ENCODE data around the gene KLB.
"Not testable (repeated sequence)": the region's sequence is repeated elsewhere in the genome, so short reads cannot be mapped to it uniquely, and the experiment has no call there.

The KLB gene

DNA sequence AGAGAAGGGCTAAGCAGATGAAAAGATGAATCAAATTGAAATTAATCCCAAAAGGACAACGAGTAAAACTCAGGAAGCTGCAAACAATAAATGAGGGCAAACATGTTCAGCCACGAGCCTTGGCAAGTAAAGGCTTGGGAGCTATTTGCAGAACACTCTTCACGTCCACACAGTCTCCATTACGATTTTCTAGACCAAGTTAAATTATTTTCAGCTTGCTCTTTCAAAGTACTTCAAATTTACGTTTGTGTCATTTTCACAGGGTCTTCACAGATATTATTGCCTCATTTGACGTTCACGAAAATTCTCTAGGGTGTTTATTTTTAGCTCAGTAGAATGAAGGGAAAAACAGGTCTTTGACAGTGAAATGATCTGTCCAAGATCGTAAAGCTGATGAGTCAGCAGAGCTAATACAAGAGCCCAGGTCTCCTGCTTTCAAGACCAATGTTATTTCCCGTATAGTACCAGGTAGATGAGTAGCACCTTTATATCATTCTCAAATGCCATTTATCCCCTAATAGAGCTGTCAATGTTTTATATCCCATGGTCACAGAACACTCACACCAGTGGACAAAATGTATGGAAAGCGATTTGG is 20.9 kb downstream of the KLB start:
- DNase-seq, result no peak

DNA sequence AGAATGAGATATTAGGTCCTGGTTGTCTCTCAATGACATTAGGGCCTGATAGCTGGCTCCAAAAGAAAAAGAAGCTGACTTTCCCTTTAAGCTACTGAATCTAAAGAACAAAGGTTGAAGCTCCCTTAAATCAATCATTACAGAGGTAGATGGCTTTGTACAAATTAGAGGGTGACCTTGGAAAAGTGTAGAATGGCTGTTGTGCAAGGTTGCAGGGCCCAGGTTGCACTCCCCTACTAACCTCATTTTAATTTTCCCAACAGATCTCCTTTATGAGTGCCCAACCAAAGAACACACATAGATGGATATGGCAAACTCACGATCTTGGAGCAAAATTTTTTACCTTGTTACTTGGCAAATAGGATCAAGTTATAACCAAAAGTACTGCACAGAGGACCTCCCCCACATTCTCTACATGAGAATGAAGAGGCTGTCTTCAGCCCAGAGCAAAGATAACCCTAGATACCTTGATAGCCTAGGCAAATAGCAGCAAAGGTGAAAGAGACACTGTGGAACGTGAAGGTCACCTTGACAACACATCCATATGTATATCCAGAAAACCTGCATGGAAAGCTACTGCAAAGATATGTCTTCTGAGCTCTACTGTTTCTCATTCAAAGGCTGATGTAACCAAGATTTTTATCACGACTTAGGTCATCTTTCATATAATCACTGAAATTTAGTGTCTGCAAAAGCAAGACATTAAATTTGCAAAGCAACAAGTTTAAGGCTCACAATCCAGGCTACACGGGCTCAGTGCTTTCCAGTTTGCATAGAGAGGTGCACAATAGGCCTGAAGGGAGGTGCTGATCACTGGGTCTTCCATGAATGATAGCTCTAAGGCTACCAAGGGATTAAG is 23.0 kb downstream of the KLB start:
- DNase-seq, result no peak

DNA sequence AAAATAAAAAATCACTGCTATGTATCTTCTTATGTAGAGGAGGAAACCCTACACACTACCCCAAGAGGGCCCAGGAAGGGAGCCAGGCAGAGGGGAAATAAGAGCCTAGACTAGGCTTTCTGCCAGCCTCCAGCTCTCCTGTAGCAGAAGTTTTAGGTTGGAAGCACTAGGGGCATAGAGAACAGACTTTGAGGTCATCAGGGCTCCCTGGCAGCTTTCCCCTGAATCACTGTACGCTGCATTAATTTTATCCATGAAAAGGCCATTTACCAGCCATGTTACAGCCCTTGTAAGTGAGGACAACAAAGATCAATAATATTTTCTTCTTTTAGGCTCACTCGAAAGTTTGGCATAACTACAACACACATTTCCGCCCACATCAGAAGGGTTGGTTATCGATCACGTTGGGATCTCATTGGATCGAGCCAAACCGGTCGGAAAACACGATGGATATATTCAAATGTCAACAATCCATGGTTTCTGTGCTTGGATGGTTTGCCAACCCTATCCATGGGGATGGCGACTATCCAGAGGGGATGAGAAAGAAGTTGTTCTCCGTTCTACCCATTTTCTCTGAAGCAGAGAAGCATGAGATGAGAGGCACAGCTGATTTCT is 27.3 kb downstream of the KLB start:
- DNase-seq, result no peak

DNA sequence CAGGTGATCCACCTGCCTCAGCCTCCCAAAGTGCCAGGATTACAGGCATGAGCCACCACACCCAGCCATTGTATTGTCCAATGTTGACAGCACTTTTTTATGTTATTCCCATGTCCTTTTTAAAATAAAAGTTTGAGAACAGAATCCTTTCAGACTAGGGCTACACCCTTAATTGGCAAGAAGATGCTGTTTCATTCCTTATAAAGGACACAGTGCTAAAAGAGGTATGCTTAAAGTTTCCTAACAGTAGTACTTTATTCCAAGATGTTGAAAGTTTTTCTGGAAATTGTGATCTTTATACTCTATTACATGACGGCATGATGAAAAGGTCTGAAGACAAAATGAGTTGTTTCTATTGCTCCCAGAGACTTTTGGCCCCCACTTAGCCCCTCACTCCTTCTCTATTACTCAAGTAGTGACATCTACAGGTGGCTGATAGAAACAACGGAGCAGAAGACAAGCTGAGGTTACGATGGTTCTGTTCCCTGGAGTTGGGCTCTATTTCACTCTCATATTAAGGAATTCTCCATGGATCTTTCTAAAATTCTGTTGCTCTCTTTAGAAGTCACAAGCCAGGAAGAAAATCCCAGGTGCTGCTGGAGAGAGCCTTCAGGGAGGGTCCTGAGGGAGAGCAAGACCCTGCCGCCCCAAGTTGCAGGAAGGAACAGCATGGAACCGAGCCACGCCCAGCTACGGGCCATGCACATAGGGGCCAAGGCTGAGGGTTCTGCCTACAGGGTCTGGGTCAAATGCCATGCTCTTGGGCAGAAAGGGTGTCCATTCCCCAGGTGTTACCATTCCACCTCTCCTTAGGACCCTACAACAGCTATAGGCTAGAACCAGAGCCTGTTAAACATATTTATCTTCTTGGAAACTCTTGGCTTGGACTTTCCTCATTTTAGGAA is 29.2 kb downstream of the KLB start:
- DNase-seq, result no peak

DNA sequence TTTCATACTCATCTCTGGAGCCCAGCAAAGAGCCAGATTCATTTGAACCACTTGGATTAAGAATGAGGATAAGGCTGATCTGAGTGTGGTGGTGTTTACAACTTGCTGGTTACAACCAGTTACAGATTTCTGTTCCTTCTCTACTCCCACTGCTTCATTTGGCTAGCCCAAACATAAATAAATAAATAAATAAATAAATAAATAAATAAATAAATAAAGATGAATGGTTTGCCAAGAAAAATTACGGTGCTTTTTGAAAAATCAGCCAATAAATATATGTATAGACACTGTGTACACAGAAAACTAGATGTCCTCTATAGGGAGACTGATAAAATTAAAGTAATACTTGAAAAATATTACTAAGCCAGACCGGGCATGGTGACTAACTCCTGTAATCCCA is 34.9 kb downstream of the KLB start:
- no peak for DNase-seq

DNA sequence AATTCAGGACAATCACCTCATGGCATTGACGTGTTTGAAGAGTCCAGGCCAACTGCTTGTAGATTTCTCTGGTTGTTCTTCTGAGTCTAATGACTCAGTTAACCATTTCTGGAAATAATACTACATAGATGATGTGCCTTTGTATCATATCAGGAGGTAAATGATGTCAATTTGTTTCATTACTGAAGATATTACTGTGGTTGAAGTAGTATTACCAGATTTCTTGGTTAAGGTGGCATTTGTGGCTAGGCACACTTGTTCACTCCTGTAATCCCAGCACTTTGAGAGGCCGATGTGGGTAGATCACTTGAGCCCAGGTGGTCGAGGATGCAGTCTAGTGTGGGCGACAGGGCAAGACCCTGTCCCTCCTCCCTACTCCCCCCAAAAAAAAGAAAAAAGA is 36.3 kb downstream of the KLB start:
- no peak for DNase-seq

DNA sequence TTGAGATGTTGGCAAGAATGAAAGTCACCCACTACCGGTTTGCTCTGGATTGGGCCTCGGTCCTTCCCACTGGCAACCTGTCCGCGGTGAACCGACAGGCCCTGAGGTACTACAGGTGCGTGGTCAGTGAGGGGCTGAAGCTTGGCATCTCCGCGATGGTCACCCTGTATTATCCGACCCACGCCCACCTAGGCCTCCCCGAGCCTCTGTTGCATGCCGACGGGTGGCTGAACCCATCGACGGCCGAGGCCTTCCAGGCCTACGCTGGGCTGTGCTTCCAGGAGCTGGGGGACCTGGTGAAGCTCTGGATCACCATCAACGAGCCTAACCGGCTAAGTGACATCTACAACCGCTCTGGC is 39.7 kb downstream of the KLB start:
- no peak for DNase-seq

DNA sequence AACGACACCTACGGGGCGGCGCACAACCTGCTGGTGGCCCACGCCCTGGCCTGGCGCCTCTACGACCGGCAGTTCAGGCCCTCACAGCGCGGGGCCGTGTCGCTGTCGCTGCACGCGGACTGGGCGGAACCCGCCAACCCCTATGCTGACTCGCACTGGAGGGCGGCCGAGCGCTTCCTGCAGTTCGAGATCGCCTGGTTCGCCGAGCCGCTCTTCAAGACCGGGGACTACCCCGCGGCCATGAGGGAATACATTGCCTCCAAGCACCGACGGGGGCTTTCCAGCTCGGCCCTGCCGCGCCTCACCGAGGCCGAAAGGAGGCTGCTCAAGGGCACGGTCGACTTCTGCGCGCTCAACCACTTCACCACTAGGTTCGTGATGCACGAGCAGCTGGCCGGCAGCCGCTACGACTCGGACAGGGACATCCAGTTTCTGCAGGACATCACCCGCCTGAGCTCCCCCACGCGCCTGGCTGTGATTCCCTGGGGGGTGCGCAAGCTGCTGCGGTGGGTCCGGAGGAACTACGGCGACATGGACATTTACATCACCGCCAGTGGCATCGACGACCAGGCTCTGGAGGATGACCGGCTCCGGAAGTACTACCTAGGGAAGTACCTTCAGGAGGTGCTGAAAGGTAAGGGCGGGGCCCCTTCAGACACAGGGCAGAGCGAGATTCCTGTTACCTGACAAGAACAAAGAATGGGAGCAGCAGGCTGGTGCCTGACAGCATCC is 40.3 kb downstream of the KLB start:
- peak; percentile 14 for DNase-seq

DNA sequence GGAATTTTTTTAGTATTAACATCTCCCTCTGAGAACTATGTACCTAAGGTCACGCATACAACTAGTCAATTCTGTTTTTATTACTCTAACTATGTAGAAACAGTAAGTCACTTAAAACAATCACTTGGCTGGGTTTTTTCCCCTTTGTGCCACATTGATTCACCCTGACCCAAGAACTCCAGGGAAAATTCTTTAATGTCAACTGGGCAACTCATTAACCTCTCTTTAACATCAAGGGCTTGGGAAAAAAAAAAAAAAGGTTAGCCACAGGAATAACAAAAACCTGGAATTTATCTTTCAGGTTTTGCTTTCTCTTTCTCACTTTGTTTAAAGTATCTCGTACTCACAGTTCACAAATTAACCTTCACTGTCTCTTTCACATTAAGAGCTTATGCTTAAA is 43.9 kb downstream of the KLB start:
- DNase-seq, result no peak

DNA sequence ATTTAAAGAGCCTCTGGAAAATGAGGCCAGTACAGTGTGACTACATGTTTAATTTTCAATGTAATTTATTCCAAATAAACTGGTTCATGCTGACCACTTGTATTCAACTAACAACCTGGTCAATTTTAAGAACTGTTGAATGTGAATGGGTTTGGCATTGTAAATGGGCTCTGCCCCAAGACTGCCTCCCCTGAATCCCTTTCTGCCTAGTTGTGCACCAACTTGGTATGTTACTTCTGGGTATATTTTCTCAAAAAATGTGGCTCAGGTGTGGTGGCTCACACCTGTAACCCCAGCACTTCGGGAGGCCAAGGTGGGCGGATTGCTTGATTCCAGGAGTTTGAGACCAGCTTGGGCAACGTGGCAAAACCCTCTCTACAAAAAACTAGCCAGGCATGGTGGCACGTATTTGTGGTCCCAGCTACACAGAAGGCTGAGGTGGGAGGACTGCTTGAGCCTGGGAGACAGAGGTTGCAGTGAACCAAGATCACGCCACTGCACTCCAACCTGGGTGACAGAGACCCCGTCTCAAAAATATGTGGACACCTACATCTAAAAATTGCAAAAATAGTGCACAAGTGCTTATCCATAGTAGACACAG is 44.8 kb downstream of the KLB start:
- DNase-seq, result no peak

DNA sequence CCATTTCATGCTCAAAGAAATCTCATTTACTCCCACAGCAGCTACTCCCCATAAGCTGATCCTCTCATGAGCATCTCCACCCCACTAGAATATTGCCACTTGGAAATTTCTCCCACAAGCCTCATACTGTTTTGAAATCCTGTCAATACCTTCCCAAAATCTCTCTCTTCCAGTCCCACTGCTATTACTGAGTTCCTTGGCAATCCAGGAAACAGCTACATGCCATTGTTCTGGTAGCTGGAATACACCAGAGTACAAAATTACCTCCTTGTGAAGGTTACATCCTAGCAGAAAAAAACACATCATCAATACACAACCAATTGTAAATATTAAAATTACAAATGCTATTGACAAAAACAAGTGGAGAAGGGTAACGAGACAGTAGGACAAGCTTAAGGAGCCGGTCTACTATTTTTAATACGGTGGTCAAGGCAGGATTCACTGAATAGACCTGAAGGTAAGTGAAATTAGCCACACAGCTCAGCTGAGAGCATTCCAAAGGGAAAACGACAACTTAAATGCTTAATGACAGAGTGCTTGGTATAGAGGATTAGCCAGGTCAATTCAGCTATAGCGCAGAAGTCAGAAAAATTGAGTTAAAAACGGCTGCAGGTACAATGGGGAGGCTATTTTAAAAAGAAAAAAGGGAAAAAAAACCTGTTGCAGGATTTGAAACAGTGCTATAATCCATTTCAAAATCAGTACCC is 45.6 kb downstream of the KLB start:
- DNase-seq, result no peak

DNA sequence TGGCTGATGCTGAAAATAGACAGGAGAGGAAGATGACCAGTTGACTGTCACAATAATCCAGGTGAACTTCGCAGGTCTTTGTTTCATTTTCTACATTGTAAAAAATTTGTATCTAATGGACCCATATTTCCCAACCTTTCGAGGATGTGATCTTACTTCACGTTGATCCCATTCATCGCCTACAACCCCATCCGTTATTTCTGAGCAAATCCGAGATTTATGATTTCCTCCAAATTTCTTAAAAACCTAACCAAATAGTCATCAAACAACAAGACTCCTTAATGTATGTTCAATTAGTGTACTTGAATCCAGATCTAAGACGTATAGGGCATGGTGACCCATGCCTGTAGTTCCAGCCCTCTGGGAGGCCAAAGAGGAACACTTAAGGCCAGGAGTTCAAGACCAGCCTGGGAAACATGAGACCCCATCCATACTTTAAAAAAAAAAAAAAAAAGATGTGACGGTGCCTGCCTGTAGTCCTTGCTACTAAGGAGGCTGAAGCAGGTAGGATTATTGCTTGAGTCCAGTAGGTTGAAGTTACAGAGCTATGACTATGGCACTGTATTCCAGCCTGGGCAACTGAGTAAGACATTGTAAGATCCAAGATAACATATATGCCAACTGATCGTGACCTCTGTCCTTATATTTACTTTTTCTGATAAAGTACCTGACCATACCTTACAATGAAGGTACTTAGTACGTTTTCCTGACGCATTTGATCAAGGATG is 46.3 kb downstream of the KLB start:
- no peak for DNase-seq

DNA sequence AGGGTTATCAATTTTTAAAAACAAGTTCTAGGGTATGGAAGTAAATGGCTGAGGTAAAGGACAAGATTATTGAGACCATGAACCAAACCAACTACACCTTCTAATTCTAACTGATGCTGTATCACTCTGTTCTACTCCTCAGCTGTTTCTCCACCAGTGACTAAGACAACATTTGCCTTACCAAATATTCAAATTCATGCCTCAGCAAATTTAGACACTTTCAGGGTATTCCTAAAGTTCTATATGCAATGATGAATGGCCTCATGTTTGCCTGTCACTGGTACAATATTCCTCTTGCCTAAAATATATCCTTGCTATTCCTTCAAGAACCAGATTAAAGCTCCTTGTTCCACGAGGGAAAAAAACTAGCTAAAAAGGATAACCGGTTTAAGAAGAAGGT is 47.0 kb downstream of the KLB start:
- DNase-seq, result no peak

DNA sequence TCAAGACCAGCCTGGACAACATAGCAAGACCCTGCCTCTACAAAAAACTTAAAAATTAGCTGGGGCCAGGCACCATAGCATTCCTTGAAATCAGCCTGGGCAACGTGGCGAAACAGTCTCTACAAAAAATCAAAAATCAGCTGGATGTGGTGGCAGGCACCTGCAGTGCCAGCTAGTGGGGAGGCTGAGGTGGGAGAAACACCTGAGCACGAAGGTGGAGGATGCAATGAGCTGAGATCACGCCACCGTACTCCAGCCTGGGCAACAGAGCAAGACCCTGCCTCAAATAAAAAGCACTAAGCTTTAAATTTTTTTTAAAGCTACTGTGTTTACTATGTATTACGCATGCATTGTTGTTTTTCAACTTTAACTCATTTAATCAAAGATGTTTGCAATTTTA is 48.8 kb downstream of the KLB start:
- no peak for DNase-seq

DNA sequence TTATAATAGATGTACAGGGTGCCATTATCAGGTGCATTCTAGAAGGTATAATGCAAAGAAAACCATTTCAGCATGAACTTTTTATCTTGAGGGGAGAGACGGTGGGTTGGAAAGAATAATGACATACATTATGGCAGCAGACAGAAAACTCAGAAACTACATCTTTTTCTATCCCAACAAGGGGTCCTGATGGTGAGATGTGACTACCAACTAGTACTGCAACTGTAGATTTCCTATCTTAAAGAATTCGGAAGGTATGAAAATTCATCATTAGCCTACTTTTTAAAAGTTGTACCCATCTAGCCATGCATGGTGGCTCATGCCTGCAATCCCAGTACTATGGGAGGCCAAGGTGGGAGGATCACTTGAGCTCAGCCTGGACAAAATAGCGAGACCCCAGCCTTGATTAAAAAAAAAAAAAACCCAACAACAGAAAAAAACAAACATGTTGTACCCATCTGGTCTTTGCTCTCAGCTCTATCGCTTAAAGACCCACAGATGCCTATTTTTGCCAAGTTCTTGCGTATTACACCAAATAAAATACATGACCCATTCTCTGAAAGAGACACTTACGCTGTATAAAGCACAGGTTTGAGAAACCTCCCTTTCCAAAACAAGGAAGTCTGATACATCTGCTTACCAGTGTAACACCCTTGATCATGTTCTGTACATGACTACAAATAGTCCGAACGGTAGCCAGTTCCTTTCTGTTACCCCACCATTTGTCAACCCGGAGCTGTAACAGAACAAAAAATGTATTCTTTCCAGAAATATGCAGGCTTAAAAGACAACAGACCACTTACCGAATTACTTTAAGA is 50.4 kb downstream of the KLB start:
- no peak for DNase-seq

DNA sequence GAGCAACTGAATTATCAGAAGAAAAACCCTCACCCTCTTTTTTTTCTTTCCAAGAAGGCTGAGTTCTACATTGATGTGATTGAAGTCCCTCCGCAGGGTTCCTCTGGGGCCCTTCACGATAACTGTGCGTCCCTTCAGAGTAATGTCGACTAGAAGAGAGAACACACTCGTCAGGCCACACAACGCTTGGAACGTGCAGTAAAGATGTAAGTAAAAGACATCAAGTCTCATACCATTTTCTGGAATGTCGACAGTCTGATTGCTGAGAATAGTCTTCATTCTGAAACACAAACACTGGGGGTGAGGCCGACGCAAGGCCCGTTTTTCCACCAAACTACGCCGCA is 51.4 kb downstream of the KLB start:
- DNase-seq, result not testable (repeated sequence)

DNA sequence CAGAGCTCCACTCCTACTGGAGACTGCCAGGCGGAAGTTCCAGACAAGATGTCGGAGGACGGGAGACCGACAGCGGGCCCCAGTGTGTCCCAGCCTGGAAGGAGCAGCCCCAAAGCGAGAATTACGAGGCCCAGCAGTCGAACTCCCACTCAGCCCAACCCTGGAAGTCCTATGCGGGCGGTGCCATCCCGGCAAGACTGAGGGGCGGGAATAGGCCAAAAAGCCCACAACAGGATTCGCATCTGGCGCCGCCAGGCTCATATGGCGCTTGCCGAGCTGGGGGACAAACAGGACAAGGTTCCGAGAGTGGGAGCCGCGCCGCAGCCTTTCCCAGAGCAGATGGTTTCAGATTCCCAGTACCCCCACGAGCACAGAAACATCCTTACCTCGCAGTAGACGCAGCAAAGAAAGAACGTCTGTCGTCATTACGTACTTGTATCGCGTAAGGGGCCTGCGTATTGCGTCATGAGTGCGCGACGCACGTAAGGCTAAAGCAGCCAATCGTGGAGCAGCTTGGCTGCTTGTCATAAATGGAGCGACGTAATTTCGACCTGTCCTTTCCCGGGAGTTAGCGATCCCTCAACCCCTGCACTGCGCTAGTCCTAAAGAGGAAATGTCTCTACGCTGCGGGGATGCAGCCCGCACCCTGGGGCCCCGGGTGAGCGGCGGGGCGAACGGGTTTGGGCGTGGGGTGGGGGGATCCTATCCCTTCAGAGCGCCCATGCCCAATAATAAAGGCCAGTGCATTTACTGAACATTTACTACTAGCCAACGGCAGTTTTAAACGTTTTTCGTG is 52.0 kb downstream of the KLB start, which contains the start of the genes LIAS and RPL9:
TSS of gene LIAS (plus strand) at position 552 of the 796 bp plus-strand sequence. CDS start at position 614, 62 bp downstream.
TSS of gene RPL9 (minus strand) at position 418 of the 796 bp plus-strand sequence. CDS start 483 bp downstream, outside the sequence.
- DNase-seq, result peak; percentile 88

DNA sequence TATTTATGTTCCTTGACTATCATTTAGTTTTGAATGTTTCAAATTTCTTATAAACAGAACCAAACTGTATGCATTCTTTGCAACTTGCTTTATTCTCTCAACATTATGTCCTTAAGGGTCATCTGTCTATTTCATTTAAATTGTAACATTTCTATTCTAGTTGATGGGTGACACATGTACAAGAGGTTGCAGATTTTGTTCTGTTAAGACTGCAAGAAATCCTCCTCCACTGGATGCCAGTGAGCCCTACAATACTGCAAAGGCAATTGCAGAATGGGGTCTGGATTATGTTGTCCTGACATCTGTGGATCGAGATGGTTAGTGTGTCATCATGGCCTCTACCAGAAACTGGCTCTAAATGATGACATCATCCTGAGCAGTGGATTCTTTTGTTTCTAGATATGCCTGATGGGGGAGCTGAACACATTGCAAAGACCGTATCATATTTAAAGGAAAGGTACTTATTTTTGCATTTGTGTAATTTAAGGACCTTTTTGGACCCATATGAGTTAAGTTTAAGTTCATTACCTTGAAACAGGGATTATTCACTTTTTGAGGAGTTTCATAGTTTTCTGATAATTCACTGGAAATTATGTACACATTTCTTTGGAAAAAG is 58.3 kb downstream of the KLB start:
- no peak for DNase-seq
